Activated B cell treated with CpG ODN at 0.5 μM for 24 hours (primary cell): ENCODE results near the gene ZNF652. TPM values are rescaled to one million over a fixed set of nuclear protein-coding genes. Genes with fewer than 3 reads are reported as not detected.
A peak's percentile ranks its signal among the peaks of the same experiment; 100 is the strongest.

Source experiments
- ATAC-seq: fragments of 200-7000 bp; cut with Tn5 transposase; one replicate; pipeline ENCODE4 v1.10.0; 2021; ENCODE audit warnings: low read depth, mild to moderate bottlenecking, moderate library complexity
- CTCF ChIA-PET: fragments of 350-600 bp; sonication (Branson Sonifier 250); formaldehyde crosslinking; loops from one replicate; lab custom pipeline; 2021; ENCODE audit warnings: antibody characterized with exemption; lab: Charles Lee
- POLR2A ChIA-PET: fragments of 350-600 bp; sonication (Branson Sonifier 250); formaldehyde crosslinking; loops from one replicate; lab custom pipeline; 2021; ENCODE audit warnings: antibody characterized with exemption; lab: Charles Lee
- DNase-seq: peaks from one replicate; pipeline ENCODE4 v3.0.0; 2022
- H3K27ac Mint-ChIP-seq: one replicate; pipeline ENCODE4 v1.8.0; 2020; ENCODE audit warnings: mixed read lengths
- H3K27me3 Mint-ChIP-seq: one replicate; pipeline ENCODE4 v1.8.0; 2021; ENCODE audit warnings: mixed read lengths
- H3K36me3 Mint-ChIP-seq: one replicate; pipeline ENCODE4 v1.8.0; 2021; ENCODE audit warnings: low read depth, mixed read lengths
- H3K4me1 Mint-ChIP-seq: one replicate; pipeline ENCODE4 v1.8.0; 2021; ENCODE audit warnings: mixed read lengths
- H3K4me3 Mint-ChIP-seq: one replicate; pipeline ENCODE4 v1.8.0; 2020; ENCODE audit warnings: mild to moderate bottlenecking, mixed read lengths
- H3K9me3 Mint-ChIP-seq: one replicate; pipeline ENCODE4 v1.8.0; 2020; ENCODE audit warnings: mixed read lengths
- intact Hi-C: fragments of 100-400 bp; cut with micrococcal nuclease; formaldehyde crosslinking; loops from one replicate; pipeline ENCODE4 v1.15.1; 2024
- total RNA-seq: library from RNA; stranded (reverse); gene quantifications from 2 replicates; pipeline ENCODE4 v1.2.3, GENCODE V29; 2022
- TF ChIP-seq, protein P1 (sequence below): fragments of 200-600 bp; IDR thresholded peaks from one replicate; pipeline ENCODE4 v1.8.0; 2022; ENCODE audit warnings: antibody characterized with exemption, mild to moderate bottlenecking

The ZNF652 gene
- total RNA-seq, 1 donor from 2014 or later, result 40.6 TPM

DNA sequence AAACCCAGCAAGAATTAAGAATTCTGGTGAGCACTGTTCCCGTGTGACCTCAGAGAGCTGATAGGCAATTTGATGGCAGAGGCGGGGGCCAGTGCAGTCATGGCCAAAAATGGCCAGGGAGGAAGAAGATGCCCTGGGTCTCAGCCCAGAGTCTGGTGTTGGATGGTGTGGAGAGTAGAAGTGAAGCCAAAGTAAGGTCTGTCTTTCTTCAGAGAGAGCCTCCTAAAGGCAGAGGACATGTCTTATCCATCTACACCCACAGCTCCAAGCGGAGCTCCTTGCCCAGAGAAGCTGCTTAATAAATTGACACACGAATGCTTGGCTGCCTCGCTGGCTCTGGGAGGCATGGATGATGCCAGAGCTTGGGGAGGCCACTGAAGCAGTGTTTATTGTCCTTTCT lies 19.7 kb upstream of the ZNF652 start:
- peaks cover 41% of the 10 kb centered on the region for H3K4me1 Mint-ChIP-seq
- peak overlapping the region; percentile 25 for H3K27ac Mint-ChIP-seq

DNA sequence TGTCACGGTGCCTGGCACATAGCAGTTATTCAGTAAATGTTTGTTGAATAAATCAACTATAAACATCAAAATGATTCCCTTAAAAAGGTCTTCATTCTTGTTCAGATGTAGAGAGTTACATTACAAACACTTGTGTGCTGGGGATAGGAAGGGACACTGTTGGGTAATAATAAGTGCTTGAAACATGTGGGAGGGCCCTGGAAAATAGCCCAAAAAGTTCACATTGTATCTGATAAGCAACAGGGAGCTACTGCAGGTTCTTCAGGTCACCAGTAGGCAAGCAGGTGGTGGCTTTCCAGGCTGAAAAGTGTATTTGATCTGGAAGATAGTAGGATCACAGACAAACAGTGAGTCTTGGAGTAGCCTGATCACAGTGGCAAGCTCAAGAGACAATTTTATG lies 19.0 kb upstream of the ZNF652 start:
- ChIA-PET CTCF (interaction anchor here (1.2 to 1.7 kb wide), 2 partner anchors 12 to 65 kb away, joined by 5 read pairs; no protein-coding TSS in a partner anchor), POLR2A (no interaction called here)
- TF ChIP-seq, protein P1, sequence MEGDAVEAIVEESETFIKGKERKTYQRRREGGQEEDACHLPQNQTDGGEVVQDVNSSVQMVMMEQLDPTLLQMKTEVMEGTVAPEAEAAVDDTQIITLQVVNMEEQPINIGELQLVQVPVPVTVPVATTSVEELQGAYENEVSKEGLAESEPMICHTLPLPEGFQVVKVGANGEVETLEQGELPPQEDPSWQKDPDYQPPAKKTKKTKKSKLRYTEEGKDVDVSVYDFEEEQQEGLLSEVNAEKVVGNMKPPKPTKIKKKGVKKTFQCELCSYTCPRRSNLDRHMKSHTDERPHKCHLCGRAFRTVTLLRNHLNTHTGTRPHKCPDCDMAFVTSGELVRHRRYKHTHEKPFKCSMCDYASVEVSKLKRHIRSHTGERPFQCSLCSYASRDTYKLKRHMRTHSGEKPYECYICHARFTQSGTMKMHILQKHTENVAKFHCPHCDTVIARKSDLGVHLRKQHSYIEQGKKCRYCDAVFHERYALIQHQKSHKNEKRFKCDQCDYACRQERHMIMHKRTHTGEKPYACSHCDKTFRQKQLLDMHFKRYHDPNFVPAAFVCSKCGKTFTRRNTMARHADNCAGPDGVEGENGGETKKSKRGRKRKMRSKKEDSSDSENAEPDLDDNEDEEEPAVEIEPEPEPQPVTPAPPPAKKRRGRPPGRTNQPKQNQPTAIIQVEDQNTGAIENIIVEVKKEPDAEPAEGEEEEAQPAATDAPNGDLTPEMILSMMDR, result no peak
- DNase-seq, result no peak
- Mint-ChIP-seq H3K4me3 (no peak overlapping the region), H3K27ac (peak overlapping the region; percentile 25), H3K27me3 (no peaks in the 10 kb centered on the region), H3K9me3 (peaks cover 3% of the 10 kb centered on the region), H3K36me3 (peaks cover 11% of the 10 kb centered on the region), H3K4me1 (peaks cover 44% of the 10 kb centered on the region)
- ATAC-seq, result no peak
- intact Hi-C loops, result no loop called here

More for the DNA sequence above, 19.7 kb upstream of the ZNF652 start:
- ChIA-PET POLR2A (interaction anchor here (0.6 kb wide), 1 partner anchor 32 kb away, joined by 7 read pairs; no protein-coding TSS in a partner anchor), CTCF (interaction anchor here (1.2 to 1.7 kb wide), 2 partner anchors 13 to 66 kb away, joined by 5 read pairs; no protein-coding TSS in a partner anchor)
- TF ChIP-seq, protein P1, result no peak
- no peak for ATAC-seq
- intact Hi-C loops, result no loop called here
- no peaks in the 10 kb centered on the region for H3K27me3 Mint-ChIP-seq
- peaks cover 3% of the 10 kb centered on the region for H3K9me3 Mint-ChIP-seq
- DNase-seq, result no peak
- H3K4me3 Mint-ChIP-seq, result no peak overlapping the region
- peaks cover 11% of the 10 kb centered on the region for H3K36me3 Mint-ChIP-seq

DNA sequence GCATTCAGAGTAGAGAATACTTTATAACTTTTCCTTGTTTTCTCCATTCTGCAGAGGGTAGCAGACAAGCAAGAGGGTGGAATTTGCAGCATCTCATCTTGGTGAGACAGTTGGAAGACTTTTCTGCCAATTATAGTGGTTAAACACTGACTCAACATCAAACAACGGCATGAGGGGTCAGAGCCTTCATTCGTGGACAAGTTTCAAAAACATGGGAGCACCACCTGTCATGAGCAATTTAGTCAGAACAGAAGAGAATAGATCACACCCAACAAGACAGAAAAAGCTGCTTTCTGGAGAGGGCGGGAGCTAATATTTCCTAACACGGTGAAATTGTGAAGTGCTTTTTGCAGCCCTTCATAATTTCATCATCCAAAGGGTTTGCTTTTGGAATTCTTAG lies 17.9 kb upstream of the ZNF652 start:
- intact Hi-C loops, result no loop called here
- TF ChIP-seq, protein P1, result no peak
- Mint-ChIP-seq H3K27me3 (no peaks in the 10 kb centered on the region), H3K27ac (no peak overlapping the region), H3K9me3 (peaks cover 3% of the 10 kb centered on the region), H3K4me3 (no peak overlapping the region), H3K36me3 (peaks cover 11% of the 10 kb centered on the region), H3K4me1 (peaks cover 47% of the 10 kb centered on the region)
- ATAC-seq (no peak), DNase-seq (no peak)
- POLR2A ChIA-PET, result no interaction called here
- CTCF ChIA-PET, result interaction anchor here (1.7 kb wide), 1 partner anchor 64 kb away, joined by 5 read pairs; no protein-coding TSS in a partner anchor

- no peak overlapping the region for H3K27ac Mint-ChIP-seq
- H3K4me1 Mint-ChIP-seq, result peaks cover 55% of the 10 kb centered on the region
- ChIA-PET POLR2A (interaction anchor here (0.6 to 3.5 kb wide), 2 partner anchors 10 to 29 kb away, joined by 3 to 12 read pairs; no protein-coding TSS in a partner anchor), CTCF (interaction anchor here (1.4 kb wide), 1 partner anchor 62 kb away, joined by 4 read pairs; no protein-coding TSS in a partner anchor)
- H3K27me3 Mint-ChIP-seq, result no peaks in the 10 kb centered on the region
- H3K4me3 Mint-ChIP-seq, result no peak overlapping the region
- intact Hi-C loops, result no loop called here
- peaks cover 11% of the 10 kb centered on the region for H3K36me3 Mint-ChIP-seq
- H3K9me3 Mint-ChIP-seq, result peaks cover 3% of the 10 kb centered on the region
- ATAC-seq (no peak), DNase-seq (no peak)
- TF ChIP-seq, protein P1, result no peak
Observed at GRCh38 chr17:49378311-49378710, 16.3 kb upstream of the ZNF652 start.

DNA sequence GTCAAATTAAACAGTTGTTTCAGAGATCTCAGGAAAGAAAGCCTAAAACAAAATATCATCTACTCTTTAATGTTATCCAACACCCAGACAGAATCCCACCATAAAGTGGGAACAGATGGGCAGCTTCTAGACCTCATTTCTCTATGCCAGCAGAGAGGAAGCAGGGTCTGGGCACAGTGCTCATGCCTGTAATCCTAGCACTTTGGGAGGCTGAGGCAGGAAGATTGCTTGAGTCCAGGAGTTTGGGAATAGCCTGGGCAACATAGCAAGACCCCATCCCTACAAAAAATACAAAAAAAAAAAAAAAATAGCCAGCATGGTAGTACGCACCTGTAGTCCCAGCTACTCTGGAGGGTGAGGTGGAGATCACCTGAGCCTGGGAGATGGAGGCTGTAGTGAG lies 13.5 kb upstream of the ZNF652 start:
- ChIA-PET POLR2A (interaction anchor here (3.5 kb wide), 1 partner anchor 13 kb away, joined by 12 read pairs; no protein-coding TSS in a partner anchor), CTCF (interaction anchor here (0.6 to 0.7 kb wide), 2 partner anchors 13 to 60 kb away, joined by 3 read pairs; no protein-coding TSS in a partner anchor)
- no peaks in the 10 kb centered on the region for H3K27me3 Mint-ChIP-seq
- intact Hi-C loops, result no loop called here
- peaks cover 3% of the 10 kb centered on the region for H3K9me3 Mint-ChIP-seq
- peaks cover 61% of the 10 kb centered on the region for H3K4me1 Mint-ChIP-seq
- H3K4me3 Mint-ChIP-seq, result no peak overlapping the region
- DNase-seq, result no peak
- no peak overlapping the region for H3K27ac Mint-ChIP-seq
- TF ChIP-seq, protein P1, result no peak
- peaks cover 11% of the 10 kb centered on the region for H3K36me3 Mint-ChIP-seq
- no peak for ATAC-seq
